GM12801 (cell line): ENCODE data around the gene NEAT1.

Experiments used
- TF ChIP-seq, protein P1 (sequence below): IDR thresholded peaks from one replicate; pipeline ENCODE4 v1.5.1; 2011; ENCODE audit warnings: control low read depth; ENCODE audit not compliant: insufficient read length; ENCODE audit errors: extremely low read depth

The NEAT1 gene

GRCh38 chr11:65383778-65384177, 38.8 kb upstream of the NEAT1 start:
- TF ChIP-seq, protein P1, sequence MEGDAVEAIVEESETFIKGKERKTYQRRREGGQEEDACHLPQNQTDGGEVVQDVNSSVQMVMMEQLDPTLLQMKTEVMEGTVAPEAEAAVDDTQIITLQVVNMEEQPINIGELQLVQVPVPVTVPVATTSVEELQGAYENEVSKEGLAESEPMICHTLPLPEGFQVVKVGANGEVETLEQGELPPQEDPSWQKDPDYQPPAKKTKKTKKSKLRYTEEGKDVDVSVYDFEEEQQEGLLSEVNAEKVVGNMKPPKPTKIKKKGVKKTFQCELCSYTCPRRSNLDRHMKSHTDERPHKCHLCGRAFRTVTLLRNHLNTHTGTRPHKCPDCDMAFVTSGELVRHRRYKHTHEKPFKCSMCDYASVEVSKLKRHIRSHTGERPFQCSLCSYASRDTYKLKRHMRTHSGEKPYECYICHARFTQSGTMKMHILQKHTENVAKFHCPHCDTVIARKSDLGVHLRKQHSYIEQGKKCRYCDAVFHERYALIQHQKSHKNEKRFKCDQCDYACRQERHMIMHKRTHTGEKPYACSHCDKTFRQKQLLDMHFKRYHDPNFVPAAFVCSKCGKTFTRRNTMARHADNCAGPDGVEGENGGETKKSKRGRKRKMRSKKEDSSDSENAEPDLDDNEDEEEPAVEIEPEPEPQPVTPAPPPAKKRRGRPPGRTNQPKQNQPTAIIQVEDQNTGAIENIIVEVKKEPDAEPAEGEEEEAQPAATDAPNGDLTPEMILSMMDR: no peak

- TF ChIP-seq, protein P1: no peak
These were observed 38.2 kb upstream of the NEAT1 start for GRCh38 chr11:65384301-65384889.

DNA sequence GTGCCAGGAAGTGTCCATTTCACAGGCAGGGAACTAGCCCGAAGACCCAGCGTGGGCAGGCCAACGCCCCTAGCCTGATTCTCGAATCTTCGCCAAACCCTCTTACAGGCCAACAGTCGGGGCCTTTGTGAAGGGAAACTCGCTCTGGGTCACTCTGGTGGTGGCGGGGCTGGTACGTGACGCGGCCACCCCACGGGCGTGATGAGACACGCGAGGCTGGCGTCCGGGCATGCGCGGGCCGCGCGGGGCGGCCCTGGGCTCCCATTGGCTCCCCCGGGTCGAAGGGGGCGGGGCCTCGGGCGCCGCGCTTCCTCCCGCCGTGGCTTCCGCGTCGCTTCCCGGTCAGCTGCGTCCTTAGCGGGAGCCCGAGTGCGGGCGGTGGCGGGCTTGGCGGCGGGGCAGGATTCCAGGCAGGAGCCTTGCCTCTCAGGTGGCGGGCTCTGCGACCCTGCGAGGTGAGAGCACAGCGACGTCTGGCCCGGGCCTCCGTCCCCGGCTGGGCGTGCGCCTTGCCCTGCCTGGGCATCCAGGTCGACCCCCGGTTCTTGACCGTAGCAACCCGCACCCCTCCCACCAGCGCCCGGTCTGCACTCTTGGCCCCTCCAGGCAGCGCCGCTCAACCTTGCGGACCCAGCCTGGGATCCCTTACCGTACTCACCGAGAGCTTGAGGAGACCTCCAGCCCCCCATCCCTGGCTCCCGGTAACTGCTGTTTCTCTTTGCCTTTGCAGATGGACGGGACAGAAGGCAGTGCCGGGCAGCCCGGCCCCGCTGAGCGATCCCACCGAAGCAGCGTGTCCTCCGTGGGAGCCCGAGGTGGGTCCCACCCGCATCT, 36.1 kb upstream of the NEAT1 start, which contains the start of gene FRMD8:
TSS of gene FRMD8 (plus strand) at position 331 of the 834 bp plus-strand sequence. CDS start at position 731, 400 bp downstream.
- TF ChIP-seq, protein P1: no peak

DNA sequence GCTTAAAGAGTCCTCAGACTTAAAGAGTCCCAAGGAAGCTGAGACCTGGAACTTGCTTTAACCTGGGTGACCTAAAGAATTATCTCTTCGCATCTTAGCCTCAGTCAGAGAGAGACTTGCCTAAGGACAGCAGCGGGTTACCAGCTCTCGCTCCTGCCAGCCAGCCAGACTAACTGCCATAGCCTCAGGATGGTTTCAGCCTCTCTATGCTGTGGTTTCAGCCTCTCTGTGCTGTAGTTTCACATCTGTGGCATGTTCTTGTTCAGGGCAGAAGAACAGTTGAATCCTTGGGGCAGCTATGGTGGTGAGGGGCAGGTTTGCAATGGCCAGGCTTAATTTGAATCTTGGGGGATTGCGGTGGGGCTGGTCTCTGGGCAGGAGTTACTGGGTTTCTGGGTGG, 33.9 kb upstream of the NEAT1 start:
- TF ChIP-seq, protein P1: no peak

GRCh38 chr11:65389294-65389980, 33.2 kb upstream of the NEAT1 start:
- TF ChIP-seq, protein P1: no peak

- TF ChIP-seq, protein P1: no peak
These were observed 32.3 kb upstream of the NEAT1 start for GRCh38 chr11:65390099-65390941.
